Smooth muscle cell (in vitro differentiated cells): ENCODE measurements around the gene PPP1R12B. TPM values are rescaled to one million over a fixed set of nuclear protein-coding genes. Genes with fewer than 3 reads are reported as not detected.

Experiments
- DNase-seq: peaks from one replicate; lab custom pipeline; 2025; ENCODE audit not compliant: unreplicated experiment; lab: John Stamatoyannopoulos, UW
- H2AFZ ChIP-seq: fragments of 200-600 bp; sonication (generic); 2 replicates; pipeline ENCODE4 v1.6.0; 2016; ENCODE audit warnings: antibody characterized with exemption, low read depth, mild to moderate bottlenecking
- H3F3A ChIP-seq: fragments of 200-600 bp; sonication (generic); 2 replicates; pipeline ENCODE4 v1.6.0; 2017; ENCODE audit warnings: antibody characterized with exemption, low read depth
- H3K27ac ChIP-seq: fragments of 200-600 bp; sonication (generic); 2 replicates; pipeline ENCODE4 v1.5.1; 2016; ENCODE audit warnings: low read depth, mild to moderate bottlenecking
- H3K27me3 ChIP-seq: fragments of 200-600 bp; sonication (generic); 2 replicates; pipeline ENCODE4 v1.6.1; 2016; ENCODE audit warnings: low read depth, mild to moderate bottlenecking
- H3K36me3 ChIP-seq: fragments of 200-600 bp; sonication (generic); 2 replicates; pipeline ENCODE4 v1.5.1; 2016; ENCODE audit warnings: low read depth
- H3K4me1 ChIP-seq: fragments of 200-600 bp; sonication (generic); 2 replicates; pipeline ENCODE4 v1.5.1; 2016; ENCODE audit warnings: low read depth
- H3K4me2 ChIP-seq: fragments of 200-600 bp; sonication (generic); 2 replicates; pipeline ENCODE4 v1.6.0; 2016; ENCODE audit warnings: mild to moderate bottlenecking
- H3K4me3 ChIP-seq: fragments of 200-600 bp; sonication (generic); 2 replicates; pipeline ENCODE4 v1.5.1; 2016; ENCODE audit warnings: mild to moderate bottlenecking
- H3K79me2 ChIP-seq: fragments of 200-600 bp; sonication (generic); 2 replicates; pipeline ENCODE4 v1.6.0; 2016; ENCODE audit warnings: low read depth, mild to moderate bottlenecking
- H3K9ac ChIP-seq: fragments of 200-600 bp; sonication (generic); 2 replicates; pipeline ENCODE4 v1.6.0; 2016; ENCODE audit warnings: low read depth
- H3K9me3 ChIP-seq: fragments of 200-600 bp; sonication (generic); replicated peaks from 2 replicates; pipeline ENCODE4 v1.5.1; 2016; ENCODE audit warnings: low read depth
- H4K20me1 ChIP-seq: fragments of 200-600 bp; sonication (generic); 2 replicates; pipeline ENCODE4 v1.6.0; 2016; ENCODE audit warnings: low read depth
- WGBS: methylation state at CpG from one replicate; pipeline ENCODE4 v1.1.7; 2016; ENCODE audit warnings: low lambda C conversion rate; 5-methylcytosine and 5-hydroxymethylcytosine counted together
- polyA plus RNA-seq: library from polyadenylated mRNA; unstranded; fragments of >200 nt; fragmentation: Nextera tagmentation; extraction: Ambion mirVana; gene quantifications from 2 replicates; pipeline ENCODE4 v1.2.1, GENCODE V29; 2016
- total RNA-seq: library from RNA; depleted of rRNA; stranded (reverse); fragments of >200 nt; gene quantifications from 2 replicates; pipeline ENCODE4 v1.2.3, GENCODE V29; 2014
- TF ChIP-seq, protein P1 (sequence below): fragments of 200-600 bp; sonication (generic); IDR thresholded peaks from 2 replicates; pipeline ENCODE4 v1.5.1; 2017; ENCODE audit warnings: borderline replicate concordance, mild to moderate bottlenecking, antibody characterized with exemption; ENCODE audit not compliant: insufficient read depth, poor library complexity, severe bottlenecking

The PPP1R12B gene
- total and polyA plus RNA-seq, 2 experiments from 2014 or later, result 2.8 to 6.7 TPM

DNA sequence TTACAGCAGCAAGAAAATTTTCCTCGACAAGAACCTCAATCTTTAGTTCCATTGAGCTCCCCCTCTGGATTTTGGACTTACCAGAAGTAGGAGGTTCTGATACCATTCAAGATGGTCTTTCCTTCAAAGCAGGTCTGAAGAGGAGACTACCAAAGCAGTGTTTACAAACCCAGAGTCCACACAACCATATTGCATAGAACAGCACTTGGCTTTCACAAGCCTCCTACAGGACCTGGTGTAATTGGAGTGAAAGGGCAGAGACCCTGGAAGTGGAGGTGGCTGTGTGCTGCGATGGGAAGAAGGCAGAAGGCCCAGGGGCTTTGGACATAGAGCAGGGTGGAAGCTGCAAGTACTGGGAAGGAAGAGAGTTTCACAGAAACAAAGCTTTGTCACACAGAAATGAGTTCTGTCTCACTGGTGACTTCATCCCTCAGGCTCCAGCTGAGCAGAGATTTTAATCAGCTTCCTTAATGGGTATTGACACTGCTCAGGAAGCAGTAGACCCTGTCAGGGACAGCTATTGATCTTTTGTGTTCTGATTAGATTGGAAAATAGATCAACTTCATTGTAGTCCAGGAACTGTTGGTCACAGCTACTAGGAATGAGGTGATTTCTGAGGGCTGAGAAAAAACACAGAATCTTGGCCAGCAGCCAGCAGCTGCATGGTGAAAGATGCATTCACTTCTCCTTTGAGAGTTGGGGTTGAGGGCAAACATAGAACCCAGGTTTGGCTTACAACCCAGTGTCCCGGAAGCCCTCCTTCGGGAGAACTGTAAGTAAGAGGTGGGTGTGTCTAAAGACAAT, 237.7 kb downstream of the PPP1R12B start:
- no peak overlapping the region for H3K4me3 ChIP-seq
- peak overlapping the region; percentile 11 for H3K4me2 ChIP-seq

DNA sequence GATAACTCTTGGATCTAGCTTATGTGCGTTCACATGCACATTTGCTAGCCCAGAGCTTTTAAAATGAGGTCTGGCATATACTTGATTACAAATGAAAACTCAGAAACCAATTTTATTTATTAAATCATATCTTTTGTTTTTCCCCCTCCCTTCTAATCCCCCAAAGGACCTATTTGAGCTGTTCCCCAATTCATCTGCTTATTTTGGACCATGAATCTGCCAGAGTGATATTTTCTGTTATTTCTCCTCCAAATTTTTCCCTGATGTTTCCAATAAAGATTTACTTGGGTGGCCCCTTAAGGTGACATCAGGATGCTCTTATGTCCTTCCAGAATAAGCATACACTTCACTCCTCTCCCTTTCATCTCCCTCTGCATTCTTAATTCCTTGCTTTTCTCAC, 238.4 kb downstream of the PPP1R12B start:
- peak overlapping the region; percentile 11 for H3K4me2 ChIP-seq
- H3K27me3 ChIP-seq, result no peaks in the 10 kb centered on the region
- WGBS, result 91% methylated on average over 1 of the region's 1 CpG
- no peaks in the 10 kb centered on the region for H3K9me3 ChIP-seq
- H3K4me3 ChIP-seq, result no peak overlapping the region
- H3K4me1 ChIP-seq, result peaks cover 30% of the 10 kb centered on the region
- peaks cover 28% of the 10 kb centered on the region for H3F3A ChIP-seq
- peak overlapping the region; percentile 37 for H3K9ac ChIP-seq
- no peak for DNase-seq
- TF ChIP-seq, protein P1, sequence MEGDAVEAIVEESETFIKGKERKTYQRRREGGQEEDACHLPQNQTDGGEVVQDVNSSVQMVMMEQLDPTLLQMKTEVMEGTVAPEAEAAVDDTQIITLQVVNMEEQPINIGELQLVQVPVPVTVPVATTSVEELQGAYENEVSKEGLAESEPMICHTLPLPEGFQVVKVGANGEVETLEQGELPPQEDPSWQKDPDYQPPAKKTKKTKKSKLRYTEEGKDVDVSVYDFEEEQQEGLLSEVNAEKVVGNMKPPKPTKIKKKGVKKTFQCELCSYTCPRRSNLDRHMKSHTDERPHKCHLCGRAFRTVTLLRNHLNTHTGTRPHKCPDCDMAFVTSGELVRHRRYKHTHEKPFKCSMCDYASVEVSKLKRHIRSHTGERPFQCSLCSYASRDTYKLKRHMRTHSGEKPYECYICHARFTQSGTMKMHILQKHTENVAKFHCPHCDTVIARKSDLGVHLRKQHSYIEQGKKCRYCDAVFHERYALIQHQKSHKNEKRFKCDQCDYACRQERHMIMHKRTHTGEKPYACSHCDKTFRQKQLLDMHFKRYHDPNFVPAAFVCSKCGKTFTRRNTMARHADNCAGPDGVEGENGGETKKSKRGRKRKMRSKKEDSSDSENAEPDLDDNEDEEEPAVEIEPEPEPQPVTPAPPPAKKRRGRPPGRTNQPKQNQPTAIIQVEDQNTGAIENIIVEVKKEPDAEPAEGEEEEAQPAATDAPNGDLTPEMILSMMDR, result no peak
- H3K79me2 ChIP-seq, result no peaks in the 10 kb centered on the region
- H4K20me1 ChIP-seq, result no peaks in the 10 kb centered on the region
- no peak overlapping the region for H3K27ac ChIP-seq
- H2AFZ ChIP-seq, result no peak overlapping the region
- H3K36me3 ChIP-seq, result no peaks in the 10 kb centered on the region

More for the DNA sequence above, 237.7 kb downstream of the PPP1R12B start:
- Histone ChIP-seq H3K27ac (peak overlapping the region; percentile 45), H3K4me1 (peaks cover 30% of the 10 kb centered on the region), H3K36me3 (no peaks in the 10 kb centered on the region), H3F3A (peaks cover 28% of the 10 kb centered on the region), H3K9me3 (no peaks in the 10 kb centered on the region), H4K20me1 (no peaks in the 10 kb centered on the region), H3K79me2 (no peaks in the 10 kb centered on the region), H2AFZ (no peak overlapping the region), H3K27me3 (no peaks in the 10 kb centered on the region), H3K9ac (peak overlapping the region; percentile 37)
- TF ChIP-seq, protein P1, result no peak
- DNase-seq, result no peak
- 78% methylated on average over 4 of the region's 4 CpGs for WGBS

DNA sequence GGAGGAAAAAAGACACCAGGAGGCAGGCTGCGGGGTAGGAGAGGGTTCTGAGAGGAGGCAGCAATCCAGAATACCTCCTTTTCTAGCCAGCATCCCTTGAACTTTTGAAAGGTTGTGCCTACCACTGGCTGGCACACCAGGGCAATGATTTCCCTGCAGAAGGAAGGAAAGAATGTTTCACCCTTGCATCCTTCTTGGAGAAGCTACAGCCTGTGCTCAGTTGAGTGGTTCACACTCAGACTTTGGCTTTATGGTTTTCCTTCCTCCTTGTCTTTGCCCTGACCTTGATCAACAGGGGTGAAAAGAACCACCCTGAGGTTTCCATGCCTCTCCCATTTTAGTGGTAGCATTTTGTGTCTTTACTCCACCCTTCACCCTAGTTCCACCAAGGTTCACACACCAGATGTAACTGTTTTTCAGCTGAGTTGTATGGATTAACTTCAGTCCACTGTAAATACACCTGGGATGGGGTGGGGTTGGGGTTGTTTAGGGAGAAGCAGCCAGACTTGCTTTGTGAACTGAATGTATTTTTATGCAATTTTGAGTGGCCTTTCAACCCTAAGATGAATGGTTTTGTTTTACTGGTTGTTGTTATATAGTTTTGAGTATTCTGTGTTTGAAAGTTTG, 239.5 kb downstream of the PPP1R12B start:
- H3K4me2 ChIP-seq, result peak overlapping the region; percentile 48
- H3F3A ChIP-seq, result peaks cover 28% of the 10 kb centered on the region
- no peaks in the 10 kb centered on the region for H4K20me1 ChIP-seq
- WGBS, result 50% methylated on average over 1 of the region's 1 CpG
- peak overlapping the region; percentile 61 for H3K9ac ChIP-seq
- H3K27ac ChIP-seq, result peak overlapping the region; percentile 89
- TF ChIP-seq, protein P1, result no peak
- no peak overlapping the region for H3K4me3 ChIP-seq
- no peak for DNase-seq
- no peaks in the 10 kb centered on the region for H3K27me3 ChIP-seq
- H3K9me3 ChIP-seq, result no peaks in the 10 kb centered on the region
- H2AFZ ChIP-seq, result no peak overlapping the region
- H3K4me1 ChIP-seq, result peaks cover 30% of the 10 kb centered on the region
- H3K79me2 ChIP-seq, result no peaks in the 10 kb centered on the region
- H3K36me3 ChIP-seq, result no peaks in the 10 kb centered on the region
